K562 (cell line): ENCODE measurements around the gene VPREB3. TPM values are rescaled to one million over a fixed set of nuclear protein-coding genes. Genes with fewer than 3 reads are reported as not detected.

Experiments
- ARID2 ChIP-seq: fragments of 450-650 bp; IDR thresholded peaks from 2 replicates; pipeline ENCODE4 v1.6.1; 2017; ENCODE audit warnings: antibody characterized with exemption, mild to moderate bottlenecking
- CEBPG ChIP-seq, 3 experiments: fragments of 200-800 bp in 1 of 3; sonication (Bioruptor generic) in 1 of 3; sonication (generic) in 1 of 3; formaldehyde crosslinking in 1 of 3; IDR thresholded peaks in 2 of 3; conservative IDR thresholded peaks in 1 of 3; 2 replicates each; pipeline versions ENCODE4 v1.6.1 to v1.8.0; 2016 to 2022; ENCODE audit warnings: missing compliant biosample characterization in 2 of 3, missing genetic modification characterization in 2 of 3, mild to moderate bottlenecking in 1 of 3, missing genetic modification reagents in 1 of 3
- CXXC5 ChIP-seq: fragments of 250-450 bp; sonication (Bioruptor Pico); IDR thresholded peaks from 2 replicates; pipeline ENCODE4 v1.8.0; 2022; ENCODE audit warnings: inconsistent platforms, mild to moderate bottlenecking, moderate library complexity
- DIDO1 ChIP-seq: fragments of 450-650 bp; IDR thresholded peaks from 2 replicates; pipeline ENCODE4 v1.6.1; 2016; ENCODE audit warnings: low read depth, missing biosample characterization, missing genetic modification characterization
- DPF2 ChIP-seq: fragments of 450-650 bp; IDR thresholded peaks from 2 replicates; pipeline ENCODE4 v1.6.1; 2016
- ELK3 ChIP-seq: fragments of 450-650 bp; formaldehyde crosslinking; IDR thresholded peaks from 2 replicates; pipeline ENCODE4 v1.4.0; 2020; ENCODE audit warnings: mild to moderate bottlenecking
- EP300 ChIP-seq: IDR thresholded peaks from 2 replicates; pipeline ENCODE4 v1.6.1; 2012; ENCODE audit warnings: low read length, improper control_type of control experiment
- HDAC6 ChIP-seq: IDR thresholded peaks from 2 replicates; pipeline ENCODE4 v1.6.1; 2012; ENCODE audit warnings: low read depth, mild to moderate bottlenecking, control low read depth, inconsistent platforms, low read length, moderate library complexity
- HDAC8 ChIP-seq: fragments of 450-650 bp; IDR thresholded peaks from 2 replicates; pipeline ENCODE4 v1.6.1; 2016; ENCODE audit warnings: mild to moderate bottlenecking, missing genetic modification characterization, moderate library complexity, missing compliant biosample characterization
- KLF1 ChIP-seq: fragments of 450-650 bp; IDR thresholded peaks from 2 replicates; pipeline ENCODE4 v1.6.1; 2016; ENCODE audit warnings: missing genetic modification characterization, missing compliant biosample characterization
- RBFOX2 ChIP-seq: fragments of 200-400 bp; formaldehyde crosslinking; IDR thresholded peaks from 2 replicates; pipeline ENCODE4 v1.6.1; 2017; ENCODE audit warnings: low read depth, mild to moderate bottlenecking, low read length, moderate library complexity
- SMC3 ChIP-seq: conservative IDR thresholded peaks from 2 replicates; pipeline ENCODE4 v1.6.1; 2011; ENCODE audit warnings: low read depth, low read length, improper control_type of control experiment; ENCODE audit not compliant: insufficient read depth
- ZFP1 ChIP-seq: fragments of 450-650 bp; formaldehyde crosslinking; IDR thresholded peaks from 2 replicates; pipeline ENCODE4 v1.4.0; 2020; ENCODE audit warnings: mild to moderate bottlenecking, mixed read lengths
- ZNF57 ChIP-seq: fragments of 450-650 bp; formaldehyde crosslinking; IDR thresholded peaks from 2 replicates; pipeline ENCODE4 v1.4.0; 2020; ENCODE audit warnings: mild to moderate bottlenecking, moderate library complexity
- polyA plus RNA-seq, 8 experiments: library from polyadenylated mRNA; depleted of rRNA in 4 of 8; stranded (reverse) in 5 of 8; unstranded in 3 of 8; fragments of >200 nt; fragmentation: Nextera tagmentation in 2 of 8; fragmentation: Illumina TruSeq in 1 of 8; extraction: Ambion mirVana in 2 of 8; extraction: Trizol in 1 of 8; gene quantifications; 2 replicates each; pipeline versions ENCODE4 v1.2.1 to v1.2.3, GENCODE V29; 2011 to 2014; ENCODE audit warnings: inconsistent platforms in 1 of 8, missing spikeins in 1 of 8
- total RNA-seq, 7 experiments: library from RNA; depleted of rRNA in 6 of 7; stranded (reverse); fragments of >200 nt in 6 of 7; fragmentation: Illumina TruSeq in 2 of 7; extraction: Trizol in 2 of 7; gene quantifications; 2 replicates each; pipeline versions ENCODE4 v1.2.1 to v1.2.3, GENCODE V29; 2011 to 2021; ENCODE audit warnings: low replicate concordance in 1 of 7
- TF ChIP-seq, protein P1 (sequence below): fragments of 450-650 bp; formaldehyde crosslinking; IDR thresholded peaks from 2 replicates; pipeline ENCODE4 v1.4.0; 2020; ENCODE audit warnings: mild to moderate bottlenecking, moderate library complexity
- TF ChIP-seq, protein P2 (sequence below): fragments of 450-650 bp; IDR thresholded peaks from 2 replicates; pipeline ENCODE4 v1.7.0; 2016; ENCODE audit warnings: borderline replicate concordance
- TF ChIP-seq, protein P3 (sequence below), 3 experiments: fragments of 200-800 bp in 1 of 3; fragments of 250-450 bp in 1 of 3; fragments of 450-650 bp in 1 of 3; sonication (Bioruptor Pico) in 1 of 3; sonication (Bioruptor generic) in 1 of 3; formaldehyde crosslinking in 1 of 3; IDR thresholded peaks; 2 replicates each; pipeline versions ENCODE4 v1.6.1 to v1.8.0; 2016 to 2022; ENCODE audit warnings: mild to moderate bottlenecking in 2 of 3, missing genetic modification characterization in 2 of 3, missing compliant biosample characterization in 1 of 3, moderate library complexity in 1 of 3

Gene VPREB3
- total and polyA plus RNA-seq, 9 of the 15 experiments (the other 6 are each of a cell fraction or from before 2014, with no cell fraction given), result 0.14 to 0.71 (median 0.20) TPM; not detected in 6

GRCh38 chr22:23764899-23765881 lies 11.0 kb upstream of the VPREB3 start (continued):
- TF ChIP-seq EP300, result peak; percentile 14; the same call in 1 of the 2 replicates
- peak; percentile 51; the same call in 1 of the 2 replicates for TF ChIP-seq RBFOX2
- no peak for TF ChIP-seq ZFP1 (CRISPR knock-in tag)
- TF ChIP-seq ZNF57 (CRISPR knock-in tag), result no peak
- peak; percentile 83 for TF ChIP-seq CEBPG (CRISPR knock-in tag; IDR thresholded peaks at IDR 0.05)
- TF ChIP-seq CEBPG (tag; conservative IDR thresholded peaks at IDR 0.05 in 1 of 2, IDR thresholded peaks at IDR 0.05 in 1 of 2), result peak in 1 of 2 experiments; percentile 83; a peak in 2 of 4 replicates
- TF ChIP-seq DPF2, result no peak
- no peak for TF ChIP-seq ARID2
- TF ChIP-seq, protein P1, sequence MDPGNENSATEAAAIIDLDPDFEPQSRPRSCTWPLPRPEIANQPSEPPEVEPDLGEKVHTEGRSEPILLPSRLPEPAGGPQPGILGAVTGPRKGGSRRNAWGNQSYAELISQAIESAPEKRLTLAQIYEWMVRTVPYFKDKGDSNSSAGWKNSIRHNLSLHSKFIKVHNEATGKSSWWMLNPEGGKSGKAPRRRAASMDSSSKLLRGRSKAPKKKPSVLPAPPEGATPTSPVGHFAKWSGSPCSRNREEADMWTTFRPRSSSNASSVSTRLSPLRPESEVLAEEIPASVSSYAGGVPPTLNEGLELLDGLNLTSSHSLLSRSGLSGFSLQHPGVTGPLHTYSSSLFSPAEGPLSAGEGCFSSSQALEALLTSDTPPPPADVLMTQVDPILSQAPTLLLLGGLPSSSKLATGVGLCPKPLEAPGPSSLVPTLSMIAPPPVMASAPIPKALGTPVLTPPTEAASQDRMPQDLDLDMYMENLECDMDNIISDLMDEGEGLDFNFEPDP (CRISPR knock-in tag), result no peak
- peak; percentile 43 for TF ChIP-seq CXXC5 (CRISPR knock-in tag)
- no peak for TF ChIP-seq HDAC8 (tag)
- TF ChIP-seq ELK3 (CRISPR knock-in tag), result no peak
- TF ChIP-seq DIDO1 (tag), result no peak
- no peak for TF ChIP-seq HDAC6
- TF ChIP-seq, protein P2, sequence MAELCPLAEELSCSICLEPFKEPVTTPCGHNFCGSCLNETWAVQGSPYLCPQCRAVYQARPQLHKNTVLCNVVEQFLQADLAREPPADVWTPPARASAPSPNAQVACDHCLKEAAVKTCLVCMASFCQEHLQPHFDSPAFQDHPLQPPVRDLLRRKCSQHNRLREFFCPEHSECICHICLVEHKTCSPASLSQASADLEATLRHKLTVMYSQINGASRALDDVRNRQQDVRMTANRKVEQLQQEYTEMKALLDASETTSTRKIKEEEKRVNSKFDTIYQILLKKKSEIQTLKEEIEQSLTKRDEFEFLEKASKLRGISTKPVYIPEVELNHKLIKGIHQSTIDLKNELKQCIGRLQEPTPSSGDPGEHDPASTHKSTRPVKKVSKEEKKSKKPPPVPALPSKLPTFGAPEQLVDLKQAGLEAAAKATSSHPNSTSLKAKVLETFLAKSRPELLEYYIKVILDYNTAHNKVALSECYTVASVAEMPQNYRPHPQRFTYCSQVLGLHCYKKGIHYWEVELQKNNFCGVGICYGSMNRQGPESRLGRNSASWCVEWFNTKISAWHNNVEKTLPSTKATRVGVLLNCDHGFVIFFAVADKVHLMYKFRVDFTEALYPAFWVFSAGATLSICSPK, result no peak
- TF ChIP-seq KLF1 (tag), result no peak
- TF ChIP-seq, protein P3, sequence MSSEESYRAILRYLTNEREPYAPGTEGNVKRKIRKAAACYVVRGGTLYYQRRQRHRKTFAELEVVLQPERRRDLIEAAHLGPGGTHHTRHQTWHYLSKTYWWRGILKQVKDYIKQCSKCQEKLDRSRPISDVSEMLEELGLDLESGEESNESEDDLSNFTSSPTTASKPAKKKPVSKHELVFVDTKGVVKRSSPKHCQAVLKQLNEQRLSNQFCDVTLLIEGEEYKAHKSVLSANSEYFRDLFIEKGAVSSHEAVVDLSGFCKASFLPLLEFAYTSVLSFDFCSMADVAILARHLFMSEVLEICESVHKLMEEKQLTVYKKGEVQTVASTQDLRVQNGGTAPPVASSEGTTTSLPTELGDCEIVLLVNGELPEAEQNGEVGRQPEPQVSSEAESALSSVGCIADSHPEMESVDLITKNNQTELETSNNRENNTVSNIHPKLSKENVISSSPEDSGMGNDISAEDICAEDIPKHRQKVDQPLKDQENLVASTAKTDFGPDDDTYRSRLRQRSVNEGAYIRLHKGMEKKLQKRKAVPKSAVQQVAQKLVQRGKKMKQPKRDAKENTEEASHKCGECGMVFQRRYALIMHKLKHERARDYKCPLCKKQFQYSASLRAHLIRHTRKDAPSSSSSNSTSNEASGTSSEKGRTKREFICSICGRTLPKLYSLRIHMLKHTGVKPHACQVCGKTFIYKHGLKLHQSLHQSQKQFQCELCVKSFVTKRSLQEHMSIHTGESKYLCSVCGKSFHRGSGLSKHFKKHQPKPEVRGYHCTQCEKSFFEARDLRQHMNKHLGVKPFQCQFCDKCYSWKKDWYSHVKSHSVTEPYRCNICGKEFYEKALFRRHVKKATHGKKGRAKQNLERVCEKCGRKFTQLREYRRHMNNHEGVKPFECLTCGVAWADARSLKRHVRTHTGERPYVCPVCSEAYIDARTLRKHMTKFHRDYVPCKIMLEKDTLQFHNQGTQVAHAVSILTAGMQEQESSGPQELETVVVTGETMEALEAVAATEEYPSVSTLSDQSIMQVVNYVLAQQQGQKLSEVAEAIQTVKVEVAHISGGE (CRISPR knock-in tag; IDR thresholded peaks at IDR 0.05), result no peak
- no peak for TF ChIP-seq SMC3
